GM23248 (cell line): ENCODE results near the gene NRDC. TPM values are rescaled to one million over a fixed set of nuclear protein-coding genes. Genes with fewer than 3 reads are reported as not detected.

Experiments
- DNase-seq: peaks from one replicate; pipeline ENCODE4 v3.0.0-alpha.2; 2015
- H2AFZ ChIP-seq: fragments of 200-600 bp; sonication (generic); 2 replicates; pipeline ENCODE4 v1.6.1; 2016; ENCODE audit warnings: antibody characterized with exemption
- H3F3A ChIP-seq: fragments of 200-600 bp; sonication (generic); 2 replicates; pipeline ENCODE4 v1.6.1; 2016; ENCODE audit warnings: mild to moderate bottlenecking, antibody characterized with exemption, mixed run types; ENCODE audit not compliant: insufficient read depth
- H3K27ac ChIP-seq: fragments of 200-600 bp; sonication (generic); 2 replicates; pipeline ENCODE4 v1.5.1; 2016; ENCODE audit warnings: mild to moderate bottlenecking
- H3K27me3 ChIP-seq: fragments of 200-600 bp; sonication (generic); replicated peaks from 2 replicates; pipeline ENCODE4 v1.6.1; 2016; ENCODE audit warnings: mild to moderate bottlenecking; ENCODE audit not compliant: insufficient read depth
- H3K36me3 ChIP-seq: fragments of 200-600 bp; sonication (generic); 2 replicates; pipeline ENCODE4 v1.6.1; 2016; ENCODE audit warnings: low read depth, mild to moderate bottlenecking
- H3K4me1 ChIP-seq: fragments of 200-600 bp; sonication (generic); 2 replicates; pipeline ENCODE4 v1.6.1; 2016; ENCODE audit warnings: mild to moderate bottlenecking; ENCODE audit not compliant: insufficient read depth
- H3K4me2 ChIP-seq: fragments of 200-600 bp; sonication (generic); one replicate; pipeline ENCODE4 v1.6.1; 2016; ENCODE audit warnings: mild to moderate bottlenecking; ENCODE audit not compliant: unreplicated experiment
- H3K4me3 ChIP-seq: fragments of 200-600 bp; sonication (generic); 2 replicates; pipeline ENCODE4 v1.5.1; 2016; ENCODE audit warnings: mild to moderate bottlenecking
- H3K79me2 ChIP-seq: fragments of 200-600 bp; sonication (generic); 2 replicates; pipeline ENCODE4 v1.6.1; 2016; ENCODE audit warnings: mild to moderate bottlenecking; ENCODE audit not compliant: insufficient read depth
- H3K9ac ChIP-seq: fragments of 200-600 bp; sonication (generic); 2 replicates; pipeline ENCODE4 v1.6.1; 2016; ENCODE audit warnings: mild to moderate bottlenecking
- H3K9me2 ChIP-seq: fragments of 200-600 bp; sonication (generic); 2 replicates; pipeline ENCODE4 v1.6.1; 2016; ENCODE audit warnings: mixed run types, mild to moderate bottlenecking, moderate library complexity; ENCODE audit not compliant: insufficient read depth
- H3K9me3 ChIP-seq: fragments of 200-600 bp; sonication (generic); one replicate; pipeline ENCODE4 v1.6.1; 2017; ENCODE audit warnings: low read depth
- H4K20me1 ChIP-seq: fragments of 200-600 bp; sonication (generic); 2 replicates; pipeline ENCODE4 v1.6.0; 2016; ENCODE audit not compliant: insufficient read depth
- EZH2 ChIP-seq: fragments of 200-600 bp; sonication (generic); IDR thresholded peaks from 2 replicates; pipeline ENCODE4 v1.6.1; 2018; ENCODE audit warnings: antibody characterized with exemption, mild to moderate bottlenecking; ENCODE audit not compliant: insufficient read depth, poor library complexity, severe bottlenecking
- EZH2phosphoT487 ChIP-seq: fragments of 200-600 bp; sonication (generic); IDR thresholded peaks from 2 replicates; pipeline ENCODE4 v1.6.1; 2018; ENCODE audit warnings: antibody characterized with exemption, moderate library complexity, mild to moderate bottlenecking, low read depth; ENCODE audit not compliant: insufficient read depth
- WGBS, 2 experiments: methylation state at CpG; one replicate each; pipeline ENCODE4 v1.1.6; 2015 to 2017; ENCODE audit warnings: low lambda C conversion rate in 2 of 2, low coverage in 1 of 2; ENCODE audit errors: missing lambda C conversion rate in 2 of 2; 5-methylcytosine and 5-hydroxymethylcytosine counted together
- in situ Hi-C: fragments of 300-500 bp; cut with MboI; formaldehyde crosslinking; loops from 2 replicates; pipeline ENCODE4 v1.15.0; 2020
- polyA plus RNA-seq: library from polyadenylated mRNA; unstranded; fragments of >200 nt; fragmentation: Nextera tagmentation; extraction: Ambion mirVana; gene quantifications from 2 replicates; pipeline ENCODE4 v1.2.1, GENCODE V29; 2016
- total RNA-seq: library from RNA; depleted of rRNA; stranded (reverse); fragments of >200 nt; shearing (Covaris generic); gene quantifications from 2 replicates; pipeline ENCODE4 v1.2.3, GENCODE V29; 2014

The NRDC gene
- total and polyA plus RNA-seq, 2 experiments from 2014 or later: 55.2 to 129 TPM

GRCh38 chr1:51789342-51789741, 89.2 kb downstream of the NRDC start:
- Histone ChIP-seq H3K27ac (no peak overlapping the region), H3K79me2 (no peaks in the 10 kb centered on the region), H2AFZ (no peak overlapping the region), H3K9me2 (no peaks in the 10 kb centered on the region), H3K9me3 (no peaks in the 10 kb centered on the region), H3K4me3 (no peak overlapping the region), H3K9ac (no peak overlapping the region), H3K27me3 (no peaks in the 10 kb centered on the region), H3K36me3 (peaks cover 73% of the 10 kb centered on the region), H4K20me1 (no peaks in the 10 kb centered on the region), H3K4me1 (peaks cover 5% of the 10 kb centered on the region; the same call in 1 of the 2 replicates), H3K4me2 (no peak overlapping the region), H3F3A (peaks cover 65% of the 10 kb centered on the region)
- TF ChIP-seq EZH2 (no peak), EZH2phosphoT487 (no peak)
- no peak for DNase-seq
- in situ Hi-C loops: no loop called here
- WGBS, 2 experiments: 92 to 95% methylated on average over 1 of the region's 1 CpG

- peaks cover 66% of the 10 kb centered on the region for H3F3A ChIP-seq
- peaks cover 69% of the 10 kb centered on the region for H3K36me3 ChIP-seq
- peaks cover 5% of the 10 kb centered on the region; the same call in 1 of the 2 replicates for H3K4me1 ChIP-seq
- H3K9ac ChIP-seq: no peak overlapping the region
- in situ Hi-C loops: no loop called here
- H3K4me3 ChIP-seq: no peak overlapping the region
- H3K27me3 ChIP-seq: no peaks in the 10 kb centered on the region
- no peak for TF ChIP-seq EZH2
- TF ChIP-seq EZH2phosphoT487: no peak
- no peak overlapping the region for H3K27ac ChIP-seq
- H2AFZ ChIP-seq: no peak overlapping the region
- H3K9me2 ChIP-seq: no peaks in the 10 kb centered on the region
- H3K9me3 ChIP-seq: no peaks in the 10 kb centered on the region
- no peaks in the 10 kb centered on the region for H3K79me2 ChIP-seq
- no peak for DNase-seq
- no peaks in the 10 kb centered on the region for H4K20me1 ChIP-seq
- H3K4me2 ChIP-seq: no peak overlapping the region
- 71 to 81% methylated on average over 2 of the region's 2 CpGs for WGBS, 2 experiments
Measured at GRCh38 chr1:51788938-51789337, 89.6 kb downstream of the NRDC start.

GRCh38 chr1:51784997-51785421, 93.5 kb downstream of the NRDC start:
- in situ Hi-C loops: no loop called here
- Histone ChIP-seq H3K4me2 (no peak overlapping the region), H3K27ac (no peak overlapping the region), H2AFZ (no peak overlapping the region), H3K4me3 (no peak overlapping the region), H3K27me3 (no peaks in the 10 kb centered on the region), H3K9ac (no peak overlapping the region), H3K4me1 (no peaks in the 10 kb centered on the region), H3K36me3 (peaks cover 44% of the 10 kb centered on the region), H3K9me3 (no peaks in the 10 kb centered on the region), H4K20me1 (no peaks in the 10 kb centered on the region), H3F3A (peaks cover 45% of the 10 kb centered on the region), H3K9me2 (no peaks in the 10 kb centered on the region), H3K79me2 (no peaks in the 10 kb centered on the region)
- 97 to 98% methylated on average over 4 of the region's 4 CpGs for WGBS, 2 experiments
- TF ChIP-seq EZH2phosphoT487: no peak
- TF ChIP-seq EZH2: no peak
- DNase-seq: no peak

DNA sequence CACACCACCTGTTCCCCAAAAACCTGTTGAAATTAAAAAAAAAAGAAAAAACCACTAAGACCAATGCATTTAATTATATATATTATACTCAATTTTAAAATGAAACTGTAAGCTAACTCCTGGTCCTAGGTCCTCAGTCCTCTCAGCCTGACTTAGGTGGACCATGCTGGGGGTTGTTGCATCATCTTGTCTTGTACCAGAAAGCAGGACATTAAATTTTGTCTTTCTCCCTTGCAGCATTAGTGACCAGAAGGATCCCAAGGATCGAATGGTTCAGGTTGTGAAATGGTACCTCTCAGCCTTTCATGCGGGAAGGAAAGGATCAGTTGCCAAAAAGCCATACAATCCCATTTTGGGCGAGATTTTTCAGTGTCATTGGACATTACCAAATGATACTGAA, 97.6 kb downstream of the NRDC start:
- no peak overlapping the region for H3K4me2 ChIP-seq
- H2AFZ ChIP-seq: no peak overlapping the region
- H3F3A ChIP-seq: peaks cover 22% of the 10 kb centered on the region; the same call in 1 of the 2 replicates
- H3K9ac ChIP-seq: no peak overlapping the region
- DNase-seq: no peak
- H3K36me3 ChIP-seq: peaks cover 13% of the 10 kb centered on the region
- H3K4me3 ChIP-seq: no peak overlapping the region
- no peak overlapping the region for H3K27ac ChIP-seq
- WGBS, 2 experiments: 87% methylated on average over 3 of the region's 3 CpGs
- H3K27me3 ChIP-seq: no peaks in the 10 kb centered on the region
- H3K4me1 ChIP-seq: no peaks in the 10 kb centered on the region
- no peaks in the 10 kb centered on the region for H4K20me1 ChIP-seq
- H3K79me2 ChIP-seq: no peaks in the 10 kb centered on the region
- H3K9me3 ChIP-seq: no peaks in the 10 kb centered on the region
- H3K9me2 ChIP-seq: no peaks in the 10 kb centered on the region
- TF ChIP-seq EZH2: no peak
- no peak for TF ChIP-seq EZH2phosphoT487
- in situ Hi-C loops: no loop called here

GRCh38 chr1:51776408-51776807, 102.1 kb downstream of the NRDC start:
- no peak for DNase-seq
- H3K27ac ChIP-seq: no peak overlapping the region
- no peak overlapping the region for H3K9ac ChIP-seq
- no peak overlapping the region for H2AFZ ChIP-seq
- H3K36me3 ChIP-seq: peaks cover 12% of the 10 kb centered on the region
- no peaks in the 10 kb centered on the region for H3K9me3 ChIP-seq
- in situ Hi-C loops: no loop called here
- no peaks in the 10 kb centered on the region for H3K9me2 ChIP-seq
- H3K4me3 ChIP-seq: no peak overlapping the region
- no peaks in the 10 kb centered on the region for H3K79me2 ChIP-seq
- H3K4me2 ChIP-seq: no peak overlapping the region
- H3F3A ChIP-seq: peaks cover 6% of the 10 kb centered on the region
- H3K27me3 ChIP-seq: no peaks in the 10 kb centered on the region
- peaks cover 14% of the 10 kb centered on the region for H3K4me1 ChIP-seq
- no peaks in the 10 kb centered on the region for H4K20me1 ChIP-seq
- TF ChIP-seq EZH2 (no peak), EZH2phosphoT487 (no peak)
